Ascending aorta (tissue), 2 donors: ENCODE results near the gene PTP4A1. TPM values are rescaled to one million over a fixed set of nuclear protein-coding genes. Genes with fewer than 3 reads are reported as not detected.

Experiments
- DNase-seq, 2 donors: peaks; one replicate each; pipeline ENCODE4 v3.0.0-alpha.2; 2019; ENCODE audit warnings: low spot score in 2 of 2
- H3K27ac ChIP-seq, 2 donors: fragments of 200-600 bp; sonication (generic); one replicate each; pipeline ENCODE4 v1.5.1; 2016 to 2017; ENCODE audit warnings: mild to moderate bottlenecking in 1 of 2
- H3K27me3 ChIP-seq: fragments of 200-600 bp; sonication (generic); one replicate; pipeline ENCODE4 v1.5.1; 2017
- H3K36me3 ChIP-seq, 2 donors: fragments of 200-600 bp; sonication (generic); one replicate each; pipeline ENCODE4 v1.5.1; 2016
- H3K4me1 ChIP-seq, 2 donors: fragments of 200-600 bp; sonication (generic); one replicate each; pipeline ENCODE4 v1.5.1; 2016 to 2017; ENCODE audit warnings: mild to moderate bottlenecking in 1 of 2
- H3K4me3 ChIP-seq, 2 donors: fragments of 200-600 bp; sonication (generic); one replicate each; pipeline ENCODE4 v1.5.1; 2016 to 2017; ENCODE audit warnings: mild to moderate bottlenecking in 1 of 2
- H3K9me3 ChIP-seq, 2 donors: fragments of 200-600 bp; sonication (generic); one replicate each; pipeline ENCODE4 v1.5.1; 2016
- CTCF ChIP-seq, 3 experiments: fragments of 200-600 bp in 2 of 3; fragments of 450-650 bp in 1 of 3; sonication (generic) in 2 of 3; IDR thresholded peaks; one replicate each; pipeline ENCODE4 v1.5.1; 2016 to 2019; ENCODE audit warnings: antibody characterized with exemption in 3 of 3, mild to moderate bottlenecking in 1 of 3, moderate library complexity in 1 of 3
- intact Hi-C: fragments of 100-400 bp; cut with DNase I; formaldehyde crosslinking; loops from one replicate; pipeline ENCODE4 v1.15.1; 2023
- total RNA-seq: library from RNA; depleted of rRNA; stranded (reverse); fragments of >200 nt; gene quantifications from one replicate; pipeline ENCODE4 v1.1.0, GENCODE V29; 2016

The PTP4A1 gene
- total RNA-seq, 1 donor from 2014 or later: 33.3 TPM

GRCh38 chr6:63533952-63534351 is 38.3 kb upstream of the PTP4A1 start:
- Histone ChIP-seq H3K9me3 (no peaks in the 10 kb centered on the region), H3K4me3 (no peak overlapping the region), H3K4me1 (no peaks in the 10 kb centered on the region), H3K27ac (no peak overlapping the region), H3K27me3 (no peaks in the 10 kb centered on the region), H3K36me3 (no peaks in the 10 kb centered on the region)
- no peak for TF ChIP-seq CTCF (IDR thresholded peaks at IDR 0.05)
- DNase-seq: no peak
- intact Hi-C loops: no loop called here

- no peak for TF ChIP-seq CTCF (IDR thresholded peaks at IDR 0.05)
- intact Hi-C loops: no loop called here
- no peak overlapping the region for H3K27ac ChIP-seq
Measured at GRCh38 chr6:63537201-63537958, 34.9 kb upstream of the PTP4A1 start.

GRCh38 chr6:63537959-63538300 is 34.4 kb upstream of the PTP4A1 start:
- no peaks in the 10 kb centered on the region for H3K9me3 ChIP-seq
- intact Hi-C loops: no loop called here
- no peak overlapping the region for H3K27ac ChIP-seq
- no peaks in the 10 kb centered on the region for H3K27me3 ChIP-seq
- H3K4me1 ChIP-seq: no peaks in the 10 kb centered on the region
- H3K4me3 ChIP-seq: no peak overlapping the region
- H3K36me3 ChIP-seq: no peaks in the 10 kb centered on the region
- DNase-seq: no peak
- TF ChIP-seq CTCF (IDR thresholded peaks at IDR 0.05): no peak

More at GRCh38 chr6:63537201-63537958, 34.9 kb upstream of the PTP4A1 start:
- Histone ChIP-seq H3K4me3 (no peak overlapping the region), H3K9me3 (no peaks in the 10 kb centered on the region), H3K36me3 (no peaks in the 10 kb centered on the region), H3K4me1 (no peaks in the 10 kb centered on the region), H3K27me3 (no peaks in the 10 kb centered on the region)
- DNase-seq: no peak

- DNase-seq: no peak
- Histone ChIP-seq H3K36me3 (no peaks in the 10 kb centered on the region), H3K27ac (no peak overlapping the region), H3K27me3 (no peaks in the 10 kb centered on the region), H3K4me1 (no peaks in the 10 kb centered on the region), H3K9me3 (no peaks in the 10 kb centered on the region), H3K4me3 (no peak overlapping the region)
- TF ChIP-seq CTCF (IDR thresholded peaks at IDR 0.05): no peak
- intact Hi-C loops: no loop called here
Measured at GRCh38 chr6:63538550-63538949, 33.7 kb upstream of the PTP4A1 start.

GRCh38 chr6:63543001-63543400 is 29.3 kb upstream of the PTP4A1 start:
- intact Hi-C loops: no loop called here
- no peak overlapping the region for H3K27ac ChIP-seq
- TF ChIP-seq CTCF (IDR thresholded peaks at IDR 0.05): no peak
- H3K4me3 ChIP-seq: no peak overlapping the region
- H3K27me3 ChIP-seq: no peaks in the 10 kb centered on the region
- DNase-seq: no peak
- no peaks in the 10 kb centered on the region for H3K4me1 ChIP-seq
- no peaks in the 10 kb centered on the region for H3K9me3 ChIP-seq
- no peaks in the 10 kb centered on the region for H3K36me3 ChIP-seq

GRCh38 chr6:63543982-63544381 is 28.3 kb upstream of the PTP4A1 start:
- no peak for TF ChIP-seq CTCF (IDR thresholded peaks at IDR 0.05)
- Histone ChIP-seq H3K27ac (no peak overlapping the region), H3K9me3 (no peaks in the 10 kb centered on the region), H3K4me1 (no peaks in the 10 kb centered on the region), H3K27me3 (no peaks in the 10 kb centered on the region), H3K36me3 (no peaks in the 10 kb centered on the region), H3K4me3 (no peak overlapping the region)
- intact Hi-C loops: no loop called here
- no peak for DNase-seq
